ENCODE measurements around the gene SCAND1.
"Not testable (repeated sequence)": the region's sequence is repeated elsewhere in the genome, so short reads cannot be mapped to it uniquely, and the experiment has no call there.

DNA sequence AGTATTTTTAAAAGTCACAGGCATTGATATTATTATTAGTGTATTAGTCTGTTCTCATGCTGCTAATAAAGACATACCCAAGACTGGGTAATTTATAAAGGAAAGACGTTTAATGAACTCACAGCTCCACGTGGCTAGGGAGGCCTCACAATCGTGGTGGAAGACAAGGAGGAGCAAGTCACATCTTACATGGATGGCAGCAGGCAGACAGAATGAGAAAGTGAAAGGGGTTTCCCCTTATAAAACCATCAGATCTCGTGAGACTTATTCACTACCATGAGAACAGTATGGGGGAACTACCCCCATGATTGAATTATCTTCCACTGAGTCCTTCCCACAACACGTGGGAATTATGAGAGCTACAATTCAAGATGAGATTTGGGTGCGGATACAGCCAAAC lies 5.0 kb upstream of the SCAND1 start:
- TF ChIP-seq, protein P1, sequence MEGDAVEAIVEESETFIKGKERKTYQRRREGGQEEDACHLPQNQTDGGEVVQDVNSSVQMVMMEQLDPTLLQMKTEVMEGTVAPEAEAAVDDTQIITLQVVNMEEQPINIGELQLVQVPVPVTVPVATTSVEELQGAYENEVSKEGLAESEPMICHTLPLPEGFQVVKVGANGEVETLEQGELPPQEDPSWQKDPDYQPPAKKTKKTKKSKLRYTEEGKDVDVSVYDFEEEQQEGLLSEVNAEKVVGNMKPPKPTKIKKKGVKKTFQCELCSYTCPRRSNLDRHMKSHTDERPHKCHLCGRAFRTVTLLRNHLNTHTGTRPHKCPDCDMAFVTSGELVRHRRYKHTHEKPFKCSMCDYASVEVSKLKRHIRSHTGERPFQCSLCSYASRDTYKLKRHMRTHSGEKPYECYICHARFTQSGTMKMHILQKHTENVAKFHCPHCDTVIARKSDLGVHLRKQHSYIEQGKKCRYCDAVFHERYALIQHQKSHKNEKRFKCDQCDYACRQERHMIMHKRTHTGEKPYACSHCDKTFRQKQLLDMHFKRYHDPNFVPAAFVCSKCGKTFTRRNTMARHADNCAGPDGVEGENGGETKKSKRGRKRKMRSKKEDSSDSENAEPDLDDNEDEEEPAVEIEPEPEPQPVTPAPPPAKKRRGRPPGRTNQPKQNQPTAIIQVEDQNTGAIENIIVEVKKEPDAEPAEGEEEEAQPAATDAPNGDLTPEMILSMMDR (IDR thresholded peaks at IDR 0.05): not testable (repeated sequence)
- not testable (repeated sequence) for TF ChIP-seq POLR2A (IDR thresholded peaks at IDR 0.05)

All from uterus (tissue), 2 donors.